Heart left ventricle (tissue), 13 donors: ENCODE data around the gene PREB.

Source experiments
- POLR2A ChIP-seq, 2 donors: fragments of 450-650 bp; IDR thresholded peaks; one replicate each; pipeline ENCODE4 v1.6.1; 2017; ENCODE audit warnings: antibody characterized with exemption in 2 of 2, mild to moderate bottlenecking in 2 of 2, moderate library complexity in 2 of 2
- TF ChIP-seq, protein P1 (sequence below), 12 donors: fragments of 200-600 bp; sonication (generic) in 4 of 12; IDR thresholded peaks; one replicate each; pipeline versions ENCODE4 v1.5.0 to v1.8.0; 2018 to 2022; ENCODE audit warnings: antibody characterized with exemption in 12 of 12, mild to moderate bottlenecking in 5 of 12
- donor health status: ischemic (EF 13 %, LVEDD 7.1; RV severe dilation, severe dysfunction).
- donor health status: DM: no; HTN: yes; CAD: no.
- donor health status: DM: no; HTN: no; CAD: no.
- donor health status: ischemic (EF 25% LVEDD 6.9; RV normal size, moderate dysfunction).
- donor health status: ischemic (EF 25% LVEDD 5.7; RV mildly dilated, moderate dysfunction).
- donor health status: ischemic (EF 35%, LVEDD 5.7; RV mildly dilated, moderate dysfunction).
- donor health status: nonischemic (EF 11% LVEDD 7.7; RV severe dilation, severe dysfunction).
- donor health status: DM: yes; HTN: yes; CAD: no.
- donor health status: PGD.
- donor health status: ischemic (EF 29% LVEDD 5.4; RV normal size, mild dysfunction).
- donor health status: nonischemic (EF 23%, LVEDD 6.1; RV moderate dilation, normal function).

DNA sequence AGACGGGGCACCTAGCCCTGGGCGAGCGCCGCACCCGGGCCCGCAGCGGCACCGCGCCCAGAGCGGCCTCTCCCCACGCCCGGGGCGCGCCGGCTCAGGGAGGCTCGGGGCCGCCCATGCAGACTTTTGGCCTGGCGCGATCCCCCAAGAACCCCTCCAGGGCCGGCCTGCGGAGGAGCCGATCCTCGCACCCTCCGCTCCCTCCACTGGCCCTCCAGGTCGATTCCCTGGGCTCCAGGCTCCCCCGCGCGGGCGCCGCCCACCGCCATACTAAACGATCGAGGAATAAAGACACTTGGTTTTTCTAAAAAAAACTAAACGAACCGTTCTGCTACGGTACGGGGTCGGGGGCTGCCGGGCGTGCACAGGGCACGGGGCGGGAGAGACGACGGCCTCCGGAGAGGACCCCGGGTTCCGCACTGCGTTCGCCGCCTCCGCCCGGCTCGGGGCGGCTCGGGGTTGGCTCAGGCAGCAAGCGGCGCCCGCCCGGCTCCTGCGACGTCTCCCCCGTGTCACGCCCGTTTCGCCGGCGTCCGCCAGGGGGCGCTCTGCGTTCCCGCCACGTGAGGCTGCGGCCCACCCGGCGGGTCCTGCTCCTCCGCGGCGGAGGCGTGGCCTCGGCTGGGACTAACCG is 48.2 kb downstream of the PREB start:
- TF ChIP-seq, protein P1, sequence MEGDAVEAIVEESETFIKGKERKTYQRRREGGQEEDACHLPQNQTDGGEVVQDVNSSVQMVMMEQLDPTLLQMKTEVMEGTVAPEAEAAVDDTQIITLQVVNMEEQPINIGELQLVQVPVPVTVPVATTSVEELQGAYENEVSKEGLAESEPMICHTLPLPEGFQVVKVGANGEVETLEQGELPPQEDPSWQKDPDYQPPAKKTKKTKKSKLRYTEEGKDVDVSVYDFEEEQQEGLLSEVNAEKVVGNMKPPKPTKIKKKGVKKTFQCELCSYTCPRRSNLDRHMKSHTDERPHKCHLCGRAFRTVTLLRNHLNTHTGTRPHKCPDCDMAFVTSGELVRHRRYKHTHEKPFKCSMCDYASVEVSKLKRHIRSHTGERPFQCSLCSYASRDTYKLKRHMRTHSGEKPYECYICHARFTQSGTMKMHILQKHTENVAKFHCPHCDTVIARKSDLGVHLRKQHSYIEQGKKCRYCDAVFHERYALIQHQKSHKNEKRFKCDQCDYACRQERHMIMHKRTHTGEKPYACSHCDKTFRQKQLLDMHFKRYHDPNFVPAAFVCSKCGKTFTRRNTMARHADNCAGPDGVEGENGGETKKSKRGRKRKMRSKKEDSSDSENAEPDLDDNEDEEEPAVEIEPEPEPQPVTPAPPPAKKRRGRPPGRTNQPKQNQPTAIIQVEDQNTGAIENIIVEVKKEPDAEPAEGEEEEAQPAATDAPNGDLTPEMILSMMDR (IDR thresholded peaks at IDR 0.05) = peak; percentile 75 to 96 (median 94)
- peak in 1 of 2 donors; percentile 69 for TF ChIP-seq POLR2A (IDR thresholded peaks at IDR 0.05)
